NB4 (cell line): Measurements from ENCODE around the gene CTSA.

Experiments used
- DNase-seq: peaks from one replicate; pipeline ENCODE4 v3.0.0; 2010; ENCODE audit warnings: low read depth
- H3K4me3 ChIP-seq: one replicate; pipeline ENCODE4 v1.5.1; 2011; ENCODE audit warnings: mild to moderate bottlenecking, low read depth, low read length, moderate library complexity
- CTCF ChIP-seq: IDR thresholded peaks from one replicate; pipeline ENCODE4 v1.5.1; 2012; ENCODE audit warnings: low read depth, low read length
- MAX ChIP-seq: IDR thresholded peaks from 2 replicates; pipeline ENCODE4 v1.6.1; 2011; ENCODE audit warnings: low read depth, low read length
- MYC ChIP-seq: IDR thresholded peaks from 2 replicates; pipeline ENCODE4 v1.6.1; 2011; ENCODE audit warnings: low read depth, low read length
- POLR2A ChIP-seq: IDR thresholded peaks from 2 replicates; pipeline ENCODE4 v1.6.1; 2011; ENCODE audit warnings: mild to moderate bottlenecking; ENCODE audit not compliant: insufficient read length; ENCODE audit errors: extremely low read depth

The CTSA gene

GRCh38 chr20:45890985-45891983, at the start of gene CTSA, which contains the start of gene NEURL2:
CTSA (plus strand) TSS chr20:45891335; CDS start chr20:45891569, 234 bp downstream.
NEURL2 (minus strand) TSS chr20:45891208; CDS start chr20:45890991, 217 bp downstream.
- H3K4me3 ChIP-seq = peak within 1 kb of the TSS; percentile 74
- peak; percentile 94 for DNase-seq
- TF ChIP-seq MYC (peak; percentile 89), POLR2A (peak; percentile 51), MAX (peak; percentile 99), CTCF (no peak)

GRCh38 chr20:45841407-45842129, 49.6 kb upstream of the CTSA start:
- no peak for TF ChIP-seq MYC
- TF ChIP-seq MAX = no peak
- no peak for TF ChIP-seq CTCF
- no peak for TF ChIP-seq POLR2A
- no peak for DNase-seq
- H3K4me3 ChIP-seq = no peak overlapping the region

GRCh38 chr20:45842169-45842812, 48.8 kb upstream of the CTSA start:
- TF ChIP-seq MYC = no peak
- TF ChIP-seq CTCF = no peak
- no peak for TF ChIP-seq MAX
- no peak for TF ChIP-seq POLR2A
- no peak overlapping the region for H3K4me3 ChIP-seq
- peak; percentile 34 for DNase-seq

- TF ChIP-seq MAX = no peak
- no peak for TF ChIP-seq MYC
- TF ChIP-seq CTCF = no peak
- TF ChIP-seq POLR2A = no peak
- no peak for DNase-seq
- H3K4me3 ChIP-seq = no peak overlapping the region
These were observed 47.6 kb upstream of the CTSA start for GRCh38 chr20:45843506-45843905.

GRCh38 chr20:45845452-45845851, 45.7 kb upstream of the CTSA start:
- no peak for DNase-seq
- no peak overlapping the region for H3K4me3 ChIP-seq
- no peak for TF ChIP-seq CTCF
- no peak for TF ChIP-seq MYC
